ENCODE results near the gene TMEM191C.
"Not testable (repeated sequence)": the region's sequence is repeated elsewhere in the genome, so short reads cannot be mapped to it uniquely, and the experiment has no call there.

DNA sequence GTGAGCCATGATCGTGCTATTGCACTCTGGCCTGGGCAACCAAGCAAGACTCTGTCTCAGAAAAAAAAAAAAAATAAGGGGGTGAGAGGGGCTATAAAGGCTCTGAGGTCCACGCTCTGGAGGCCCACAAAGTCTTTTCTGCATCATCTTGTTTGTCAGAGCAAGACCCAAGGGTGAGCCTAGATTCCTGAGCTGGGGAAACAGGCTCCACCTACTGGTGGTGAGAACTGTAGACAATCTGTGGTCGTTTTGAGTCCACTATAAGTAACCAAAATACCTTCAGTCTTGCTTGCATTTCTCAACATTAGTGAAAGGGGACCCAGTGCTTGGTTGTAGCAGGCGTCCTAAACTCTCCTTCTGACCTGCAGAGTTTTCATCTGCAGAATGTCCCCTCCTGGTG, 4.5 kb upstream of the TMEM191C start:
- not testable (repeated sequence) for TF ChIP-seq GABPA (IDR thresholded peaks at IDR 0.05; ENCODE audit: borderline replicate concordance, insufficient read depth, low read length); POLR2AphosphoS5 (IDR thresholded peaks at IDR 0.05; ENCODE audit: low read depth, low read length); RXRA (IDR thresholded peaks at IDR 0.05; ENCODE audit: insufficient read depth, low read depth, low read length); JUN (IDR thresholded peaks at IDR 0.05; ENCODE audit: low read depth, low read length); KDM1A (IDR thresholded peaks at IDR 0.05; ENCODE audit: borderline replicate concordance, low read length); CEBPB (IDR thresholded peaks at IDR 0.05; ENCODE audit: low read depth, low read length); CBX5 (IDR thresholded peaks at IDR 0.05; ENCODE audit: low read depth, low read length); TAF7 (optimal IDR thresholded peaks at IDR 0.05; ENCODE audit: borderline replicate concordance, low read depth, low read length); ZNF274 (IDR thresholded peaks at IDR 0.05; ENCODE audit: borderline replicate concordance, extremely low read depth, low read length); SIRT6 (IDR thresholded peaks at IDR 0.05; ENCODE audit: low read length); YY1 (IDR thresholded peaks at IDR 0.05; ENCODE audit: low read depth, low read length); EZH2 (IDR thresholded peaks at IDR 0.05; ENCODE audit: low read depth, low read length, severe bottlenecking); HDAC2 (IDR thresholded peaks at IDR 0.05; ENCODE audit: borderline replicate concordance in 1 of 2, low read depth in 2 of 2, low read length in 2 of 2)
- TF ChIP-seq, protein P1, sequence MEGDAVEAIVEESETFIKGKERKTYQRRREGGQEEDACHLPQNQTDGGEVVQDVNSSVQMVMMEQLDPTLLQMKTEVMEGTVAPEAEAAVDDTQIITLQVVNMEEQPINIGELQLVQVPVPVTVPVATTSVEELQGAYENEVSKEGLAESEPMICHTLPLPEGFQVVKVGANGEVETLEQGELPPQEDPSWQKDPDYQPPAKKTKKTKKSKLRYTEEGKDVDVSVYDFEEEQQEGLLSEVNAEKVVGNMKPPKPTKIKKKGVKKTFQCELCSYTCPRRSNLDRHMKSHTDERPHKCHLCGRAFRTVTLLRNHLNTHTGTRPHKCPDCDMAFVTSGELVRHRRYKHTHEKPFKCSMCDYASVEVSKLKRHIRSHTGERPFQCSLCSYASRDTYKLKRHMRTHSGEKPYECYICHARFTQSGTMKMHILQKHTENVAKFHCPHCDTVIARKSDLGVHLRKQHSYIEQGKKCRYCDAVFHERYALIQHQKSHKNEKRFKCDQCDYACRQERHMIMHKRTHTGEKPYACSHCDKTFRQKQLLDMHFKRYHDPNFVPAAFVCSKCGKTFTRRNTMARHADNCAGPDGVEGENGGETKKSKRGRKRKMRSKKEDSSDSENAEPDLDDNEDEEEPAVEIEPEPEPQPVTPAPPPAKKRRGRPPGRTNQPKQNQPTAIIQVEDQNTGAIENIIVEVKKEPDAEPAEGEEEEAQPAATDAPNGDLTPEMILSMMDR (IDR thresholded peaks at IDR 0.05; ENCODE audit: control extremely low read depth in 1 of 3, insufficient read depth in 1 of 3, low read depth in 1 of 3, low read length in 3 of 3) = not testable (repeated sequence)
